Effector memory CD8-positive, alpha-beta T cell (primary cell): ENCODE measurements around the gene TNXB.
"Not testable (repeated sequence)": the region's sequence is repeated elsewhere in the genome, so short reads cannot be mapped to it uniquely, and the experiment has no call there.

Experiments used
- ATAC-seq: fragments of 150-1000 bp; cut with Tn5 transposase; replicated peaks from 2 replicates; pipeline ENCODE4 v1.10.0; 2021; ENCODE audit warnings: mild to moderate bottlenecking, moderate library complexity
- DNase-seq, 3 experiments: peaks; one replicate each; pipeline ENCODE4 v3.0.0; 2021
- H3K27ac Mint-ChIP-seq, 2 donors: one replicate each; pipeline ENCODE4 v1.8.0; 2022; ENCODE audit warnings: mild to moderate bottlenecking in 2 of 2, mixed read lengths in 2 of 2, moderate library complexity in 2 of 2
- H3K27me3 Mint-ChIP-seq, 2 donors: one replicate each; pipeline ENCODE4 v1.8.0; 2022; ENCODE audit warnings: mixed read lengths in 2 of 2
- H3K36me3 Mint-ChIP-seq: one replicate; pipeline ENCODE4 v1.8.0; 2022; ENCODE audit warnings: mild to moderate bottlenecking, moderate library complexity, mixed read lengths; ENCODE audit not compliant: insufficient read depth
- H3K4me1 Mint-ChIP-seq, 2 donors: one replicate each; pipeline ENCODE4 v1.8.0; 2022; ENCODE audit warnings: low read depth in 2 of 2, mixed read lengths in 2 of 2
- H3K4me3 Mint-ChIP-seq, 2 donors: one replicate each; pipeline ENCODE4 v1.8.0; 2022; ENCODE audit warnings: mild to moderate bottlenecking in 2 of 2, mixed read lengths in 2 of 2, moderate library complexity in 2 of 2
- H3K9me3 Mint-ChIP-seq, 2 donors: one replicate each; pipeline ENCODE4 v1.8.0; 2022; ENCODE audit warnings: mixed read lengths in 2 of 2

The TNXB gene

GRCh38 chr6:32009537-32009936 is 99.6 kb downstream of the TNXB start:
- not testable (repeated sequence) for H3K4me1 Mint-ChIP-seq, DNase-seq, H3K27me3 Mint-ChIP-seq, H3K27ac Mint-ChIP-seq, ATAC-seq, H3K9me3 Mint-ChIP-seq, H3K36me3 Mint-ChIP-seq, H3K4me3 Mint-ChIP-seq

GRCh38 chr6:32008616-32009015 is 100.5 kb downstream of the TNXB start:
- not testable (repeated sequence) for DNase-seq, H3K4me3 Mint-ChIP-seq, H3K9me3 Mint-ChIP-seq, H3K27me3 Mint-ChIP-seq, ATAC-seq, H3K4me1 Mint-ChIP-seq, H3K27ac Mint-ChIP-seq, H3K36me3 Mint-ChIP-seq

GRCh38 chr6:32008037-32008436 is 101.1 kb downstream of the TNXB start:
- H3K9me3 Mint-ChIP-seq, H3K27ac Mint-ChIP-seq, ATAC-seq, H3K27me3 Mint-ChIP-seq, H3K4me3 Mint-ChIP-seq, H3K4me1 Mint-ChIP-seq, DNase-seq, H3K36me3 Mint-ChIP-seq: not testable (repeated sequence)

DNA sequence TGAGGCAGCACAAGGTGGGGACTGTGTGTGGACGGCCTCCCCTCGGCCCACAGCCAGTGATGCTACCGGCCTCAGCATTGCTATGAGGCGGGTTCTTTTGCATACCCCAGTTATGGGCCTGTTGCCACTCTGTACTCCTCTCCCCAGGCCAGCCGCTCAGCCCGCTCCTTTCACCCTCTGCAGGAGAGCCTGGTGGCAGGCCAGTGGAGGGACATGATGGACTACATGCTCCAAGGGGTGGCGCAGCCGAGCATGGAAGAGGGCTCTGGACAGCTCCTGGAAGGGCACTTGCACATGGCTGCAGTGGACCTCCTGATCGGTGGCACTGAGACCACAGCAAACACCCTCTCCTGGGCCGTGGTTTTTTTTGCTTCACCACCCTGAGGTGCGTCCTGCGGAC is 102.1 kb downstream of the TNXB start:
- H3K27me3 Mint-ChIP-seq, ATAC-seq, H3K4me3 Mint-ChIP-seq, H3K27ac Mint-ChIP-seq, H3K36me3 Mint-ChIP-seq, DNase-seq, H3K9me3 Mint-ChIP-seq, H3K4me1 Mint-ChIP-seq: not testable (repeated sequence)

DNA sequence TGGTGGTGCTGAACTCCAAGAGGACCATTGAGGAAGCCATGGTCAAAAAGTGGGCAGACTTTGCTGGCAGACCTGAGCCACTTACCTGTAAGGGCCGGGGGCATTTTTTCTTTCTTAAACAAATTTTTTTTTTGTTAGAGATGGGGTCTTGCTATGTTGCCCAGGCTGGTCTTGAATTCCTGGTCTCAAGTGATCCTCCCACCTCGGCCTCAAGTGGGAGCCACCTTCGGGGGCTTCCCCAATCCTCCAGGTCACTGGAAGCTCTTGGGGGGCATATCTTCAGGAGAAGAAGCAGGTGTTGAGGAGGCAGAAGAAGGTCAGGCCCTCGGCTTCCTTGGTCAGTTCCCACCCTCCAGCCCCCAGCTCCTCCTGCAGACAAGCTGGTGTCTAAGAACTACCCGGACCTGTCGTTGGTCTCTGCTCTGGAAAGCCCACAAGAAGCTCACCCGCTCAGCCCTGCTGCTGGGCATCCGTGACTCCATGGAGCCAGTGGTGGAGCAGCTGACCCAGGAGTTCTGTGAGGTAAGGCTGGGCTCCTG is 103.1 kb downstream of the TNXB start:
- H3K27ac Mint-ChIP-seq, H3K9me3 Mint-ChIP-seq, H3K36me3 Mint-ChIP-seq, ATAC-seq, DNase-seq, H3K4me3 Mint-ChIP-seq, H3K27me3 Mint-ChIP-seq, H3K4me1 Mint-ChIP-seq: not testable (repeated sequence)

GRCh38 chr6:32005538-32005880 is 103.6 kb downstream of the TNXB start:
- H3K9me3 Mint-ChIP-seq, H3K4me3 Mint-ChIP-seq, H3K4me1 Mint-ChIP-seq, DNase-seq, H3K27me3 Mint-ChIP-seq, H3K27ac Mint-ChIP-seq, H3K36me3 Mint-ChIP-seq, ATAC-seq: not testable (repeated sequence)

- not testable (repeated sequence) for H3K4me3 Mint-ChIP-seq, H3K4me1 Mint-ChIP-seq, H3K9me3 Mint-ChIP-seq, H3K27me3 Mint-ChIP-seq, DNase-seq, H3K27ac Mint-ChIP-seq, H3K36me3 Mint-ChIP-seq
- ATAC-seq, result peak; percentile 97
Measured at GRCh38 chr6:32004864-32005537, 104.1 kb downstream of the TNXB start.

- not testable (repeated sequence) for DNase-seq, ATAC-seq, H3K9me3 Mint-ChIP-seq, H3K4me1 Mint-ChIP-seq, H3K27me3 Mint-ChIP-seq, H3K36me3 Mint-ChIP-seq, H3K27ac Mint-ChIP-seq, H3K4me3 Mint-ChIP-seq
Measured at GRCh38 chr6:32004393-32004792, 104.7 kb downstream of the TNXB start.

DNA sequence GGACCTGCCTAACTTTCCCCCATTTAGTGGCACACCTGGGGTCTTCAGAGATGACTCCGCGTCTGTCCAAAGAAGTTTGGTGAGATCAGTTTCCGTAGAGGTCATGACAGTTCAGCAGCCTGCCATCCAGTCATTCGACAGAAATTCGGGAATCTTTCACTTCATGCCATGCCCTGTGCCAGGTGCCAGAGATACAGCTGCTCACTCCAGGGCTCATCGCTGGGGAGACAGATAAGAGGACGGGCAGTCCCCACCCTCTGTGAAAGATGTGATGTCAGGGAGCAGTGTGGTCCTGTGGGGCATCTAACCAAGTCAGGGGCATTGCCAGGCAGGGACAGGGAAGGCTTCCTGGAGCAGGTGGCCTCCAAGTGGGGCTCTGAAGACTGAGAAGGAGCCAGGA is 105.8 kb downstream of the TNXB start:
- H3K27ac Mint-ChIP-seq, result not testable (repeated sequence)

DNA sequence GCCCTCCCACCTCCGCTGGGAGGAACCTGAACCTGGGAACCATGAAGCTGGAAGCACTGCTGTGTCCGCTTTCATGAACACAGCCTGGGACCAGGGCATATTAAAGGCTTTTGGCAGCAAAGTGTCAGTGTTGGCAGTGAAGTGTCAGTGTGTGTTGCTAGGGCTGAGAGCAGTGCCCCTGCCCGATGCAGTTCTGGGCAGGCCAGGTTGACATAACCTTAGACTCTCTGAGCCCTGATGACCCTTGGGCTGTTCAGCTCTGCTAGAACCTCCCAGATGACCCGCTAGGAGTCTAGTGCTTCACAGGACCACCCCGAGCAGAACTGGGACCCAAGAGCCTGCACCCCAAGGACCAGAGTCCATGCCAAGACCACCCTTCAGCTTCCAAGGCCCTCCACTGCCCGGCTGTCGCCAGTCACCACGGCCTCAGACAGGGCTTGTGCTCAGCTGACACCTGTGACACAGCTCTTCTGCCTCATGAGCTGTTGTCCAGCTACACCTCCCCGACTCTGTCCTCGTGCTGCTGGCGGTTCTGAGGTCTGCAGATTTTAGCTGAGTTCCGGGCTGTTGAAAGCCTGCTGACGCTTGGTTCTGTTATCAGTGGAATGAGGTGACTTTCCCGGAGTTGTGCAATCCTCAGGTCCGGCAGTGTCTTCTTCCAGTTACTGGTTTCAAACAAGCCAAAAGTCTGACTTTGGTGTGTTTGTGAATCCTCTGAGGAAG is 106.4 kb downstream of the TNXB start:
- DNase-seq, H3K9me3 Mint-ChIP-seq, ATAC-seq, H3K4me3 Mint-ChIP-seq, H3K36me3 Mint-ChIP-seq, H3K27me3 Mint-ChIP-seq, H3K27ac Mint-ChIP-seq, H3K4me1 Mint-ChIP-seq: not testable (repeated sequence)

More for the DNA sequence above, 105.8 kb downstream of the TNXB start:
- not testable (repeated sequence) for H3K9me3 Mint-ChIP-seq, ATAC-seq, H3K4me1 Mint-ChIP-seq, H3K36me3 Mint-ChIP-seq, H3K27me3 Mint-ChIP-seq, DNase-seq, H3K4me3 Mint-ChIP-seq

DNA sequence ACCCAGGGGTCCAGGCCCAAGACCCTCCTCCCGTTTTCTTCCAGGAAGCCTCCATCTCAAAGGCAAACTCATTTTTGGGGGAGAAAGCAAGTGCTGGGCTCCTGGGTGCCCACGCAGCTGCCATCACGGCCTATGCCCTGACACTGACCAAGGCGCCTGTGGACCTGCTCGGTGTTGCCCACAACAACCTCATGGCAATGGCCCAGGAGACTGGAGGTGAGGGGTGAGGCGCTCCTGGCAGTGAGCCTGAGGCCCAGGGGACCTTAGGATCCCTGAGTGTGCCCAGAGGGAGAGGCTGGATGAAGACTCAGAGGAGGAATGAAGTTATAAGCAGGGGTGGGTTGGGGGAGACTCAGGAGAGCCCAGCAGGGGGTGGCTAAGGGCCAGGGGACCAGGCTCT is 112.8 kb downstream of the TNXB start:
- not testable (repeated sequence) for H3K4me3 Mint-ChIP-seq, H3K36me3 Mint-ChIP-seq, DNase-seq, H3K27me3 Mint-ChIP-seq, H3K9me3 Mint-ChIP-seq, H3K4me1 Mint-ChIP-seq, H3K27ac Mint-ChIP-seq, ATAC-seq

GRCh38 chr6:31994421-31994820 is 114.7 kb downstream of the TNXB start:
- not testable (repeated sequence) for H3K36me3 Mint-ChIP-seq, ATAC-seq, H3K4me3 Mint-ChIP-seq, H3K27me3 Mint-ChIP-seq, H3K9me3 Mint-ChIP-seq, H3K27ac Mint-ChIP-seq, DNase-seq, H3K4me1 Mint-ChIP-seq
